ENCODE data around the gene SMPX.

DNA sequence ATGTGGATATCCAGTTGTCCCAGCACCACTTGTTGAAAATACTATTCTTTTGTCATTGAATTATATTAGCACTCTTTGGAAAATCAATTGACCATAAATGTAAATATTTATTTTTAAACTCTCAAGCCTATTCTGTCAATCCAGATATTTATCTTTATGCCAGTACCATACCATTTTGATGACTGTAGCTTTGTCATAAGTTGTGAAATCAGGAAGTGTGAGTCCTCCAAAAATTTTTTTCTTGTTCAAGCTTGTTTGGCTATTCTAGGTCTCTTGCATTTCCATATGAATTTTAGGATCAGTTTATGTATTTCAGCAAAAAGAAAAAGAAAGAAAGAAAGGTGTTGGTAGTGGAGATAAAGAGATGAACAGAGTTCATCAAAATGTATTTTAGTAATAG, 8.2 kb upstream of the SMPX start:
- TF ChIP-seq, protein P1, sequence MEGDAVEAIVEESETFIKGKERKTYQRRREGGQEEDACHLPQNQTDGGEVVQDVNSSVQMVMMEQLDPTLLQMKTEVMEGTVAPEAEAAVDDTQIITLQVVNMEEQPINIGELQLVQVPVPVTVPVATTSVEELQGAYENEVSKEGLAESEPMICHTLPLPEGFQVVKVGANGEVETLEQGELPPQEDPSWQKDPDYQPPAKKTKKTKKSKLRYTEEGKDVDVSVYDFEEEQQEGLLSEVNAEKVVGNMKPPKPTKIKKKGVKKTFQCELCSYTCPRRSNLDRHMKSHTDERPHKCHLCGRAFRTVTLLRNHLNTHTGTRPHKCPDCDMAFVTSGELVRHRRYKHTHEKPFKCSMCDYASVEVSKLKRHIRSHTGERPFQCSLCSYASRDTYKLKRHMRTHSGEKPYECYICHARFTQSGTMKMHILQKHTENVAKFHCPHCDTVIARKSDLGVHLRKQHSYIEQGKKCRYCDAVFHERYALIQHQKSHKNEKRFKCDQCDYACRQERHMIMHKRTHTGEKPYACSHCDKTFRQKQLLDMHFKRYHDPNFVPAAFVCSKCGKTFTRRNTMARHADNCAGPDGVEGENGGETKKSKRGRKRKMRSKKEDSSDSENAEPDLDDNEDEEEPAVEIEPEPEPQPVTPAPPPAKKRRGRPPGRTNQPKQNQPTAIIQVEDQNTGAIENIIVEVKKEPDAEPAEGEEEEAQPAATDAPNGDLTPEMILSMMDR (IDR thresholded peaks at IDR 0.05) = no peak
- TF ChIP-seq POLR2A (IDR thresholded peaks at IDR 0.05) = no peak

Data from testis (tissue), 2 donors.